Posterior cingulate gyrus (tissue), 11 donors: Measurements from ENCODE around the gene ZNF474.

Experiments used
- DNase-seq, 10 donors: peaks; one replicate each; pipeline versions ENCODE4 v3.0.0 to v3.0.0-alpha.2; 2020 to 2021; ENCODE audit warnings: mixed read lengths in 3 of 10
- intact Hi-C: fragments of 100-400 bp; cut with DNase I; formaldehyde crosslinking; loops from one replicate; pipeline ENCODE4 v1.15.1; 2023

ZNF474 gene

DNA sequence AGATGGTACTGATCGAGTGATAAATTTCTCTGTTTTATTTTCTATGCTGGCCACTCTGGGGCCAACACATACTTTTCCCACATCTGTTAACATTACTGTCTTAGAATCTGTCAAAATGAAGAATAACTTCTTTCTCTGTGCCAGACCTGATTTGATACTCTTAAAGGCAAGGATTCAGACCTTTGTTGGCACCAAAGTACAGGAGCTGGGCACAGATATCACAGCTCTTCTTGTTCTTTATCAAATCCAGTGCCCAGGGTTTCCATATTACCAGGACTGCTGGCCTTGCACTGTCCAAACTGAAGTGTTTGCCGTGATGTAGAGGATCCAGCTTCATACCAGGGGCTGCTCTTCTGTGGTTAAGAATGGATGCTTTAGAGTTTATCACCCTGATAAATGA is 20.9 kb downstream of the ZNF474 start:
- intact Hi-C loops: no loop called here
- no peak for DNase-seq

DNA sequence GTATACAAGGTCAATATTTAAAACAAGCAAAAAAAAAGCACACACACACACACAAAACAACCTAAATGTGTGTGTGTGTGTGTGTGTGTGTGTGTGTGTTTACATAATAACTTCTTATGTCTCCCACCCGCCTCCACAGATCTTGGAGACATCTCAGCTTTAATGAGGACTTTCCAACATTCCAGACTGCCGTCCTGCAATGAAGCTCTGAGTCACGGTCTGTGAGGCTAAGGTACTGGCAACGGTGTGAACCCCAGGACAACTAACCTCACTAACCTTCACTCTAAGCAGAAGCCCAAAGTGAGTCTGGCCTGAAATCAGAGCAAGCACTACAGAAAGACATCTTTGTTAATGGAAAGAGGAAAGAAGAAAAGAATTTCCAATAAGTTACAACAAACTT is 22.3 kb downstream of the ZNF474 start:
- DNase-seq: no peak
- intact Hi-C loops: no loop called here

DNA sequence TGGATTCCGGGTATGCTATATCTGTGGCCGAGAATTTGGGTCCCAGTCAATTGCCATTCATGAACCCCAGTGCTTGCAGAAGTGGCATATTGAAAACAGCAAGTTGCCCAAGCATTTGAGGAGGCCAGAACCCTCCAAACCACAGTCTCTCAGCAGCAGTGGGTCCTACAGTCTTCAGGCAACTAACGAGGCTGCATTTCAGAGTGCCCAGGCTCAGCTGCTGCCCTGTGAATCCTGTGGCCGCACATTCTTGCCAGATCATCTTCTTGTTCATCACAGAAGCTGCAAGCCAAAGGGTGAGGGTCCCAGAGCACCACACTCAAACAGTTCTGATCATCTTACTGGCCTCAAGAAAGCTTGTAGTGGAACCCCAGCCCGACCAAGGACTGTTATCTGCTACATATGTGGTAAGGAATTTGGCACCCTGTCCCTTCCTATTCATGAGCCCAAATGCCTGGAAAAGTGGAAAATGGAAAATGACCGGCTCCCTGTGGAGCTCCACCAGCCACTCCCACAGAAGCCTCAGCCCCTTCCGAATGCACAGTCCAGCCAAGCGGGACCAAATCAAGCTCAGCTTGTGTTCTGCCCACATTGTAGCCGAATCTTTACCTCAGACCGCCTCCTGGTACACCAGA is 23.0 kb downstream of the ZNF474 start:
- no peak for DNase-seq
- intact Hi-C loops: no loop called here

DNA sequence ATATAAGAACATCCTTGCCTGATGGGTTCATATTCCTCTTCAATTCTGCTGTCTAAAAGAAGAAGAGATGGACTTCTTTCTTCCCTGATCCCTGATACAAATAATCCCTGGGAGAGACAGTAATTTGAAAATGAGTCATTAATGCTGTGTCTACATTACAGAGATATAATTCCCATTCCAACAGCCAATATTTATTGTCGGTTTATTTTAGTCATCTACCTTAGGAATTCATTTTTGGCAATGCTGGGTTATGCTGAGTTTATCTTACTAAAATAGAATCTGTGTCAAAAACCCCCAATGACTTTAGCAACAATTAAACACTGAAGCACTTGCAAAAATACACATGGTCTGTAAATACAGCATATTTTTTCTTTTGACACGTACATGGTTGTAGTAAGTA is 23.9 kb downstream of the ZNF474 start:
- intact Hi-C loops: no loop called here
- DNase-seq: no peak

DNA sequence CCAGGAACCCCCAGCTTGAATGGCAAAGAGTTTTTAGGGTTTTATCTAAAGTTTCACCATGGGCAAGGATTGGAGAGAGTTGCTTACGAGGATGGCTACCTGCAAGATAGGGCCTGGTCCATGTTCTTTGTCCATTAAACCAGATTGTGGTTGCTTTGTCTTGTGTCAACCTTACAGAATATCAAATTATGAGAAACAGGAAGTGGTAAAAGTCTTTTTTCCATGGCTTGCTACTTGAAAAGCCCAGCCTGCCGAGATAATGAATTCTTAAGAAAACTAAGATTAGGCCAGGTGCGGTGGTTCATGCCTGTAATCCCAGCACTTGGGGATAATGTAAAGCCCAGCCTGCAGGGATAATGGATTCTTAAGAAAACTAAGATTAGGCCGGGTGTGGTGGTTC is 24.4 kb downstream of the ZNF474 start:
- intact Hi-C loops: no loop called here

DNA sequence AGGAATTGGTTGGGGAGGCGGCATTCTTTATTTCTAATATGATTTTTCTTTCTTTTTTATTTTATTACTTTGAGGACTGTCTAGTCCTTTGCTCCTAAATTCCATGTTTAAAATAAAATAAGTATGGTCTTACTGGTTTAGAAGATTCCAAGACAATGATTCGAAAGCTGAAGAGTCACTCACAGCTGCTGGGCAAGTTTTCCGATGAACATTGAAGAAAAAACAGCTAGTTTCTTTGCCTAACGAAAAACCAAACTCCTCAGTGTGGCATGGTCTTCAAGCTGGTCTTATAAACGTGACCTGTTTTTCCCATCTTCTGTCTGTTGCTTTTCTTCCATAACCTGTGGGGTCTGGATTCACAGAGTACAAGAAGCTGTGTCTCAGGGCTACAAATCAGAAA is 25.1 kb downstream of the ZNF474 start:
- no peak for DNase-seq
- intact Hi-C loops: no loop called here

More for the DNA sequence above, 24.4 kb downstream of the ZNF474 start:
- DNase-seq: no peak

DNA sequence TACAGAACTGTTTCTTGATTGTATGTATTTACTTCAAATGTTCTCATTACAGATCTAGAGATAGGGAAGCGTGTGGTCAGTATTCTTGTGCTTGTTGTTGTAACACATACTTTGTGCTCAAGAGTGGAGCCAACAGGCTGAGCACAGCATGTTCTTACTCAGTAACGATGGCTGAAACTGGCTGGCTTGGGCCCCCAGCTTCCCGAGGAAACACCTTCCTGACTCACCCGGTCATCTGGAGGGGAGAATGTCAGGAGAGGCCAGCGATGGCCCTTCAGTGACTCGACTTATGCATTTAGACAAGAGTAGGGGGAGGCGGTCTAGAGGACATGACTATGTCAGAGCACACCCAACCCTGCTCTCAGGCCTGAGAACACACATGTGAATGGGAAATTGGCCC is 25.6 kb downstream of the ZNF474 start:
- intact Hi-C loops: loop anchor here (5.0 kb wide), 2 partner anchors 63 to 188 kb away; no protein-coding TSS in a partner anchor
- no peak for DNase-seq

DNA sequence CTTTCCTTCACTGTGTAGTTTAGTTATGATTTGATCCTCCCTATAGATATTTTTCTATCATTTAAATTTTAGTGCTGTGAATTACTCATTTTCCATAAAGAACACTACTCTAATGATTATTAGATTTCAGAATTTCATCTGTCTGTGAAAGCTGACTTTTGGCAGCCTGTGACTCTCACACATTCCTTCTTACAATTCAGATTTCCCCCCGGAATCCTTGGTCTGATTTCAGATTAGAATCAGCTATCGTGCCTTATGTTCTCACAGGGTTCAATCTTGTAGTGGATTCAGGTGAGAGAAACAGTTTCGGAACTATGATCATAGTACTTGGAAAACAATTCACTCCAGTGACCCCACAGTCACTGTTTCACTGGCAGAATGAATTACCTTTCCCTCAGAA is 26.2 kb downstream of the ZNF474 start:
- intact Hi-C loops: loop anchor here (5.0 kb wide), 2 partner anchors 63 to 188 kb away; no protein-coding TSS in a partner anchor

DNA sequence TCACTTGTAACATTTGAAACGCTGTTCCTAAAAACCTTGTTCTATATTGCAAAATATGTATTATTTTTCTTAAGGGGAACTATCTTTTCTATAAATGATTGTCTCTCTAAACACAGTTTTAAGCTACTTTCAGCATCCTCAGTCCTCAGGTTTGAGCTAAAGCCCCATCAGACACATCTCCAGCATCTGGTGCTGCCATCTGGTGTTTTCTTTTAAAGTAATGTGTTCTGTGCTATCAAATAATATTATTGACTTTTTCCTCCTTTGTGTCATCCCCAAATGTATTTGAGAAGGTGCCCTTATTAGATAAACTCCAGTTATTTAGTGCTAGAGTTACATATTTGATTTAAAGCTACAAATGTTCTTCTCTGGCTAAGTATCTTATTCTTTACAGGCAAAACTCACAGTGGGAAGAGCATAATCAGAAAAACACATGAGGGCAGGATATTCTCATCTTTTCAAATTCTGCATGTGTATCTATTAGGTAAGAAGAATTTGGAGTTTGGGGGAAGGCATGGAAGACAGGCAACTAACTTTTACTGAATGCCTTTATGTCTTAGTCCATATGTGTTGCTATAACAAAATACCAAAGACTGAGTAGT is 27.5 kb downstream of the ZNF474 start:
- DNase-seq: peak in 1 of 10 donors; percentile 11
- intact Hi-C loops: loop anchor here (5.0 kb wide), 2 partner anchors 65 to 190 kb away; no protein-coding TSS in a partner anchor

More for the DNA sequence above, 26.2 kb downstream of the ZNF474 start:
- DNase-seq: no peak

DNA sequence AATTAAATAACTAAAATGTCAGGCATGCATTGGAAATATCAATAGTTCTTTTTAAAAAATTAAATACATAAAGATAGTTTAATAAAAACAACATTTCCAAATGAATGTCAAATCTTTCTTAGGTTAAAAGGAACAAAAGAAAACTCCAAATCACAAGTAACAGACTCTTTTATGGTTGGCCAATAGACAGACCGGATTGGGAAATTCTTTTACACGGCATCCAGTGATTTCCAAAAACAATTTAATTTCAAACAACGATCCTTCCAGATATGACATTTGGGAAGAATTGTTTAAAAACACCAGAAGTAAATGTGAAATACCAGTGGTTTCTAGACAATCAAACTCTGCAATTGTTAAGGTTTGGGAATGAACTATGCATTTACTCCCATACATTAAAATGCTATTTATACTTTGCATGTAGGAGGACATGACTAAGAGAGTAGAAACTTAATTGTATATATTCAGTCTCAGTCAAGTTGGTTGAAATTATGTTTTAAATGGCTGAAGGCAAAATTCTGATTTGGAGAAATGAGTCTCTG is 32.8 kb downstream of the ZNF474 start:
- DNase-seq: no peak
- intact Hi-C loops: no loop called here

DNA sequence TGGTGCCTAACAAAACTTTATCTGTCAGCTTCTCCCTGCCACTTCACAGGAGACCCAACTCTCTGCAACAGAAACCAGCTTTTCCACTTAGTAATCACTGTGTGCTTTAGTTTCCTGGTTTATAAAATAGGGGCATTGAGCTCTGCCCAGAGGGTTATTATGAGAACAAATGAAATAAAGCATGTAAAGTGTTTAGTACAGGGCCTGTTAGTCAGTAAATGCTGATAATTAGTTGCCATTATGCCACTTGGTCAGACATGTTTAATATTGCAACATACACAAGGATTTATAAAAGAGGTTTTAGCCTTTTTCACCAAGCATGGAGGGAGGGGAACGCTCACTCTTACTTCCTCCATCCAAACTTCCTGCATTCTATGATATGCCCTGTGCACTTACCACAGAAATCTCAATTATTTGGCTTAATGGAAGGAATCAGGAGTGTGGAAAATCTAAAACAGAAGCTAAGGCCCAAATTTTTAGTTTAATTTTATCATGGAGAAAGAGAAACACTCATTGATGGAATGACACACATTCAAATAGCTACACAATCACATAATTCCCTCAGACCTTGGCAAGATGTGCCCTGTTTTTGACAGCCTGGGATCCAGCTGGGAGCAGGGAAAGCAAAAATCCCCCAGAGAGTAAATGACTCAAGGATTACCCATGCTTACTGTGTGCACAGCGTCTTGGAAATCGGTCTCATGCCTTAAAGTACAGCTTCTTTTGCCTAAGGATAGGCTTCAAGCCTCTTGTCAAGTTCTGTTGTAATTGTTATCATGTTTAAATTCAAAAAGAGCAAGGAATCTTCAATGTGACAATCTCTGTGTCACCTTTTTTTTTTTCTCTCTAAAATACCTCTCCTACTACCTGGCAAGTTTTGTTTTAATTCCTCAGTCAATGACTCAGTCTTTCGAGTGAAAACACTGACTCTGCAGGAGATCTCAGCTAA is 34.0 kb downstream of the ZNF474 start:
- no peak for DNase-seq
- intact Hi-C loops: no loop called here

DNA sequence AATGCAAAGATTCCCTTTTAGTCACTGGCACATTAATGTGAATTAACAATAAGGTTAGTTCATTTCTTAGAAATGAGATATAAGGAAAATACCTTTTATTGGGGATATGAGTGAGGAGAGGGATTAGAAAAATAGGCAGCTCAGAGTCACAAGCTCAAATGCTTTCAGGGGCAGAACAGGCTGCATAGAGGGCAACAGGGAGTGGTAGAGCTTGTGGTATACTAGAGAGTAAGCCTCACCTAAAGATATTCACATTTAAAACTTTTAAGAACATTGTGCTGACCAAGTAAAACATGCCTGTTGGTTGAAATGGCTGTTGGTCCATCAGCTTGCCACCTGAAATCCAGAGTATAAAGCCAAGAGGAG is 34.7 kb downstream of the ZNF474 start:
- intact Hi-C loops: no loop called here
- no peak for DNase-seq

DNA sequence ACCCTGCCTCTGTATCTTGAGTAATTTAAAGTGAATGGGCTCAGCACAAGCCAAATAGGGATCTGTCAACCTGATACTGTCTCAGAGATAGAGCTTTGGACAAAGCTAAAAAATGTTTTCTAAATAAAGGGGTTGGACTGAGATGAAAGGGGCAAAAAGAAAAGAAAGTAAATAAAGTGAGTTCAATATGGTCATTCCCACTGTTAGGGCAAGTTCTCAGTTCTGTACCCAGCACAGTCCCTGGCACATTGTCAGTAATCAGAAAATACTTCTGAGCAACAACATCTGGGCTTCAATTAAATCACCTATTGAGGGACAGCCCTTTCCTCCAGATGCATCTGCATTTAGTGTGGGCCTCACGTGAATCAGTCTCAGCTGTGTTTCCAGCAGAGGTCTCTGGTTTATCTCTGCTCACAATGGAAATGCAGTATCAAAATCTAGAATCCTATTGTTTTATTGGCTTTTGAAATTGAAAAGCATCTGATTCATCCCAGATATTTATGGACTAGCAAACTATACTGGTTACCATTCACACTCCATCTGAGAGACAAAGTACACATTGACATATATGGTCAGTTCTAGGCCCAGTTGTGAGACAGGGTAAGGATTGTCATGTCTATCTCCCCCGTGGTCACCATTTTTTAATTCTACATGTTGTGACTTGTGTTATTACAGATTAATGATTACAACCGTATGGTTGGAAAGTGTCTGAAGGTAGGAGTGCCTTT is 35.6 kb downstream of the ZNF474 start:
- intact Hi-C loops: no loop called here
- no peak for DNase-seq

DNA sequence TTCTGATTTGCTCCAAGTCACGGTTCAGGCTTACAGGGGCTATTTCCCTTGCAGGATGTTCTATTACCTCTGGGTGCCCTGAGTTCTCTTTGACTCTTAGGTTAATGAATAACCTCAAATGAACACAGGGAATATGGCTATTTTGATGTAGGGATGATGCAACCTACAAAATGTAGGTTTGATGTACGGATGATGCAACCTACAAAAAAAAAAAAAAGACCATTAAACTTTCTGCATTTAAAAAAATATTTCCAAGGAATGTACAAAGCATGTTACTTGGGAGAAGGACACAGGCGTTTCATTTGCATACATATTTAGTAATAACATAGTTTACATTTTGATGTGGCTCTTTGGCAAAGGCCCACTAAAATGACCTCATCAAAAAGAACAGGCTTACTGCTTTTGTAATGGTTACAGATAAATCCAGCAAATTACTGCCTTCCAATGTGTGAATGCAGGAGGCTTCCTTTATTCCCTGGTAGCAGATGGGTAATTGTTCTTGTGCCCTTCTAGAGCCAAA is 36.3 kb downstream of the ZNF474 start:
- intact Hi-C loops: no loop called here
- no peak for DNase-seq

DNA sequence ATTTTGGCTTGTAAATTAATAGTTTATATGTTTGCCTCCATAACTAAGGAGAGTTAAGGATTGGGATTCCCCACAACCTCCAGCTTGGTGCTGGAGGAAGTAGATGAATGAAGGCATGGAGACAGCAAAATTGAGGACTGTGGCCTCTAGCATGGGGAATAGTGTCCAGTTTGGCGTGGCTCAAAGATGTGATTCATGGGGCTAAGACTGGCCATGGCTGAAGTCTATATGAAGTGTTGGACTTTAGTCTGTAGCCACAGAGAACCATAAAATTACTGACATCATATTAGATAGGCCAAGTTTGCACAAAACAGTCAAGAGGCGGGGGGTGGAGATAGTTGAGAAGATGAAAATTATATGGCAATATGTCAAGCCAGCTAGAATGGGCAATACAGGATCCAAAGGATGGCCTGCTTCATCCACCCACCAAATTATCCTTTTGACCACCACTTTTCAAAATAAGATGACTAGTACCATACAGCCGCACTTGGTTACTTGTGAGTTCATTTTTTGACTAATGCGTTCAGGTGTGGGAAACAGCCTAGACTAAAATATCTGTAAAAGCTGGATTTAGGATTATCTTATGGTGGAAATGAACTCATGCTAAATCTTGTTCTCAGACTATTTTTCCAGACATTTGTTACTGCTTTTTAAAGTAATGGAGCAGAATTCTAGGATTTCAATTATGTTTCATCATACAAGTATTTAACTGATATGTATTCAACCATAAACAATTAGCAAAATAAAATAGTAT is 40.2 kb downstream of the ZNF474 start:
- no peak for DNase-seq
- intact Hi-C loops: no loop called here

DNA sequence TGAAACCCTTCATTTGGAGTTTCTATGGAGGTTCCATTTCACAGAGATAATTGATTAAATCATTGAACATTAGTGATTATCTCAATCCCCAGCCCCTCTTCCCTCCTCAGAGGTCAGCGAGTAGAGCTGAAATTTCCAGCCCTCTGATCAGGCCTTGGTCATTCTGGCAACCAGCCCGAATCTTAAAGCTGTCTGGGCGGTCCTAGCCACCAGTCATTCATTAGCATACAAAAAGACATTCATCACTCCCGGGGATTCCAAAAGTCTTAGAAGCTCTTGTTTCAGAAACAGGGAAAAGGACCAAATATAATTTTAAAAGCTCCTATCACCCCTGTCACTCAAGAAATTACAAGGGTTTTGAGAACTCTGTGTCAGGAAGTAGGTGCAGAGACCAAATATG is 41.3 kb downstream of the ZNF474 start:
- DNase-seq: peak in 1 of 10 donors; percentile 39
- intact Hi-C loops: no loop called here

DNA sequence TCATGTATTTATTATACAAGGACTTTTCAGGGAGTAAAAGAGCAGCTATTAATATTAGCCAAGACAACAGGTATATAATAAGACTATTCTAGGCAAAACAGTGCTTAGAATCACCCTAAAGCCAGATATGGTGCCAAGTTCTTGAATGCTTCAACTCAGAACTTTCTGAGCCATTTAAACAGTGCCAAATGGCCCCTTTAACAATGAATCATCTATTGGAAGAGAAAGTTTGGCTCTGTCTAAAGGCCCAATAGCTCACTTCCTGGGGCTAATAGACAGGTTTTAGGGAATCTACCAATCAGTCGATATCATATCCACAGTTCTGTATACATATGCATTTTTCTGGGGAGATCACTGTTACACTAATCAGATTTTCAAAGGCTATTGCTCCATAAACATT is 42.9 kb downstream of the ZNF474 start:
- DNase-seq: no peak
- intact Hi-C loops: no loop called here

DNA sequence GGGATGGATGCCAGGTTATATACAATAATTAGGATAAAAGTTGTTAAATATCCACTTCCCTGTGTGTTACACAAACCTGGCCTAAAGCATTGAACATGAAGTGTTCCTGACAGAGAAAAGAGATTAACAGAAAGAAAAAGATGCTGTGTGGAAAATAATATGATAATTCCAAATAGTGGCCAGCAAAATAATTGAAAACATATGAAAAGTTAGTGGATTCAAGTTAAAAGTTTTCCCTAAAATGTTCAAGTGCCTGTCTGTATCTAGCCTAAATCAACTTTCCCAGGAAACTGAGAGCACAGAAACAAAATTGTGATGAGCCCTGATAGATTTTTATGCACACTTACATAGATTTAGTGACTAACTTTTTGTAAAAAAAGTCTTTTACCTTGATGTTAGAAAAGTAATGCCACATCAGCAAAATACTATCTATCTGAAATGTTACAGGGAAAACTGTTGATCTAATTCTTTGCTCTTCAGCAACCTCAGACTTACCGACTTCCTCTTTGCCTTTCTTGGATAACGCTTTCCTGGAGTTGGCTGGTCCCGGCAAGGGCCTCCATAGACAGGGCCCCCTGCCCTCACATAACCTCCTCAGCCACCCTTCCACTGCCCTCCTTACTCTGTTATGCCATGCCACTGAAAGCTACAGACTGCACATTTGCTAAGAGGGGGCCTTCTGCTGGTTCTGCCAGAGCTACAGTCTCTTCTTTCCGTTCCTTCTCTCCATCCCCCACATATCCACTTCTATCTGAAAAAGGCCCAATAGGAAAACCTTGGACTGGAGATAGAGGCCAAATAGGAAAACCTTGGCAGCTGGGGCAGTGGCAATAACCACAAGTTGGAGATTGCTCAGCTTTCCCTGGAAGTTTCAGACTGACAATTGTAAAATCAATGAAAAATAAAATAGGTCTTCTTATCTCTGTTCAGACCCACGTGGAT is 44.4 kb downstream of the ZNF474 start:
- intact Hi-C loops: no loop called here
- no peak for DNase-seq
